Measurements from ENCODE around the gene CRYGD. TPM values are rescaled to one million over a fixed set of nuclear protein-coding genes. Genes with fewer than 3 reads are reported as not detected.

Gene CRYGD
- polyA plus RNA-seq, 2 of the 4 experiments (the other 2 are of a cell fraction), result not detected

- ATAC-seq (peak in 1 of 2 experiments; percentile 32; a peak in 1 of 6 replicates), FAIRE-seq (no peak), DNase-seq (ENCODE audit: low read depth in 1 of 2, low spot score in 1 of 2) (no peak)
- H3K4me2 ChIP-seq, result no peak within 1 kb of the TSS
- H3K4me3 ChIP-seq, result no peak within 1 kb of the TSS
- no peaks in the 10 kb centered on the region for H3K9me3 ChIP-seq
- CTCF ChIA-PET, result no interaction called here
- TF ChIP-seq ZC3H11A (IDR thresholded peaks at IDR 0.05) (no peak), HMGXB4 (CRISPR knock-in tag; IDR thresholded peaks at IDR 0.05; ENCODE audit: borderline replicate concordance) (no peak), ZFP36 (IDR thresholded peaks at IDR 0.05; ENCODE audit: borderline replicate concordance, partially characterized antibody) (no peak), E2F6 (IDR thresholded peaks at IDR 0.05; ENCODE audit: borderline replicate concordance, low read depth) (no peak), POLR2A (IDR thresholded peaks at IDR 0.05; ENCODE audit: low read length) (no peak), RCOR1 (IDR thresholded peaks at IDR 0.05; ENCODE audit: low read depth, low read length) (no peak), SREBF2 (IDR thresholded peaks at IDR 0.05) (no peak), HEYL (CRISPR knock-in tag; IDR thresholded peaks at IDR 0.05) (no peak), BCL3 (IDR thresholded peaks at IDR 0.05) (no peak), CBX8 (IDR thresholded peaks at IDR 0.05) (no peak), CTCF (IDR thresholded peaks at IDR 0.05) (no peak), POLR2AphosphoS2 (conservative IDR thresholded peaks at IDR 0.05; ENCODE audit: low read length) (no peak), MAFK (IDR thresholded peaks at IDR 0.05; ENCODE audit: partially characterized antibody) (no peak), FOSB (CRISPR knock-in tag; IDR thresholded peaks at IDR 0.05) (no peak), KDM1A (IDR thresholded peaks at IDR 0.05; ENCODE audit: low read depth) (no peak), TFCP2L1 (CRISPR knock-in tag; IDR thresholded peaks at IDR 0.05) (no peak), EHMT2 (IDR thresholded peaks at IDR 0.05; ENCODE audit: low read depth) (no peak), FOXS1 (CRISPR knock-in tag; IDR thresholded peaks at IDR 0.05) (no peak), CBX2 (IDR thresholded peaks at IDR 0.05; ENCODE audit: borderline replicate concordance, low read depth) (no peak)
- no peak within 1 kb of the TSS for H3K27ac ChIP-seq
- H3K4me1 ChIP-seq, result no peaks in the 10 kb centered on the region
- WGBS (ENCODE audit: missing lambda C conversion rate), result 71% methylated on average over 19 of the region's 19 CpGs
- POLR2A ChIA-PET, result no interaction called here
Measured at GRCh38 chr2:208129744-208130711, 5.7 kb upstream of the CRYGD start, which contains the start of gene CRYGC. Gene CRYGC, minus strand, starts transcription at chr2:208129828. Its CDS starts 36 bp downstream, at chr2:208129792.

GRCh38 chr2:208128136-208128535 lies 3.8 kb upstream of the CRYGD start:
- ATAC-seq, result no peak
- H3K27ac ChIP-seq, result no peak overlapping the region
- no peak for FAIRE-seq
- no peak overlapping the region for H3K4me2 ChIP-seq
- no peak for TF ChIP-seq HES2 (IDR thresholded peaks at IDR 0.05)
- no peak for TF ChIP-seq NPAS2 (CRISPR knock-in tag; IDR thresholded peaks at IDR 0.05; ENCODE audit: borderline replicate concordance)
- TF ChIP-seq SREBF2 (IDR thresholded peaks at IDR 0.05), result no peak
- no peak for TF ChIP-seq TFCP2L1 (CRISPR knock-in tag; IDR thresholded peaks at IDR 0.05)
- no peak for TF ChIP-seq KDM5A (IDR thresholded peaks at IDR 0.05)
- TF ChIP-seq PBX3 (IDR thresholded peaks at IDR 0.05), result no peak
- no peak for DNase-seq (ENCODE audit: low read depth in 1 of 2, low spot score in 1 of 2)
- ChIA-PET POLR2A (no interaction called here), CTCF (interaction anchor here (1.1 kb wide), 1 partner anchor 126 kb away, joined by 3 read pairs; no protein-coding TSS in a partner anchor)
- no peaks in the 10 kb centered on the region for H3K4me1 ChIP-seq
- 90% methylated on average over 5 of the region's 12 CpGs for WGBS (ENCODE audit: missing lambda C conversion rate)
- H3K9me3 ChIP-seq, result no peaks in the 10 kb centered on the region
- H3K4me3 ChIP-seq, result no peak overlapping the region

Measured in A549 (cell line).